Parathyroid adenoma (tissue), 2 donors: ENCODE results near the gene CYTH2.

ENCODE experiments used
- H2AFZ ChIP-seq: fragments of 300-600 bp; sonication (generic); one replicate; pipeline ENCODE4 v1.7.0; 2017; ENCODE audit warnings: antibody characterized with exemption, mild to moderate bottlenecking
- H3K27ac ChIP-seq: fragments of 300-600 bp; sonication (generic); one replicate; pipeline ENCODE4 v1.7.0; 2017
- H3K27me3 ChIP-seq: fragments of 300-600 bp; sonication (generic); one replicate; pipeline ENCODE4 v1.7.0; 2017; ENCODE audit warnings: low read length; ENCODE audit not compliant: control insufficient read depth, insufficient read depth
- H3K36me3 ChIP-seq: fragments of 300-600 bp; sonication (generic); one replicate; pipeline ENCODE4 v1.7.0; 2017; ENCODE audit warnings: low read length; ENCODE audit not compliant: control insufficient read depth, insufficient read depth
- H3K4me1 ChIP-seq: fragments of 300-600 bp; sonication (generic); one replicate; pipeline ENCODE4 v1.7.0; 2017; ENCODE audit warnings: control low read depth
- H3K4me2 ChIP-seq: fragments of 300-600 bp; sonication (generic); one replicate; pipeline ENCODE4 v1.7.0; 2017; ENCODE audit warnings: low read length
- H3K4me3 ChIP-seq: fragments of 300-600 bp; sonication (generic); one replicate; pipeline ENCODE4 v1.7.0; 2017; ENCODE audit warnings: low read depth, low read length
- H3K79me2 ChIP-seq: fragments of 300-600 bp; sonication (generic); one replicate; pipeline ENCODE4 v1.7.0; 2017; ENCODE audit warnings: control low read depth
- H3K9ac ChIP-seq: fragments of 300-600 bp; sonication (generic); one replicate; pipeline ENCODE4 v1.7.0; 2017; ENCODE audit warnings: mild to moderate bottlenecking
- H3K9me3 ChIP-seq: fragments of 300-600 bp; sonication (generic); one replicate; pipeline ENCODE4 v1.7.0; 2017; ENCODE audit warnings: low read length; ENCODE audit not compliant: control insufficient read depth
- TF ChIP-seq, protein P1 (sequence below): fragments of 300-600 bp; sonication (generic); IDR thresholded peaks from one replicate; pipeline ENCODE4 v1.7.0; 2017; ENCODE audit warnings: antibody characterized with exemption, mild to moderate bottlenecking
- donor health status: primary hyperparathyroidism.

CYTH2 gene

DNA sequence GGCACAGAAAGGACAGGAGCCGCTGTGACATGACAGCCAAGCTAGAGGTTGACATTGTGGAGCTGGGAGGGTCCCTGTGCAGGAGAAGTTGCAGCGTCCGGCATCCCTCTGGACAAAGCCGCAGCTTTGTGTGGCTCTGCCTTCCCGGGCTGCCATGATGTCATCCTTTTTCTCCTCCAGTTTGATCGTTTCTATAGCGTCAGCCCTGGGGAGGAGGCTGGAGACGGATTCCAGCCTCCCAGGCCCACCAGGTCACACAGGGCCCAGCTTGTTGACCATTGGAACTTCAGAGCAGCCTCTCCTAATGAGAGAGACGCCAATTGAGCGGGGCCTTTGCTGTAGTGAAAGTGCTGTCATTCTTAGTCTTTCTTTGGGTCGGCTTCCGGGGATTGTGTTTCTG is 17.5 kb upstream of the CYTH2 start:
- Histone ChIP-seq H3K27me3 (no peaks in the 10 kb centered on the region), H3K4me1 (no peaks in the 10 kb centered on the region), H3K4me2 (no peak overlapping the region), H3K4me3 (no peak overlapping the region), H2AFZ (no peak overlapping the region), H3K9me3 (no peaks in the 10 kb centered on the region), H3K36me3 (no peaks in the 10 kb centered on the region), H3K27ac (no peak overlapping the region), H3K79me2 (peaks cover under 1% of the 10 kb centered on the region), H3K9ac (no peak overlapping the region)
- TF ChIP-seq, protein P1, sequence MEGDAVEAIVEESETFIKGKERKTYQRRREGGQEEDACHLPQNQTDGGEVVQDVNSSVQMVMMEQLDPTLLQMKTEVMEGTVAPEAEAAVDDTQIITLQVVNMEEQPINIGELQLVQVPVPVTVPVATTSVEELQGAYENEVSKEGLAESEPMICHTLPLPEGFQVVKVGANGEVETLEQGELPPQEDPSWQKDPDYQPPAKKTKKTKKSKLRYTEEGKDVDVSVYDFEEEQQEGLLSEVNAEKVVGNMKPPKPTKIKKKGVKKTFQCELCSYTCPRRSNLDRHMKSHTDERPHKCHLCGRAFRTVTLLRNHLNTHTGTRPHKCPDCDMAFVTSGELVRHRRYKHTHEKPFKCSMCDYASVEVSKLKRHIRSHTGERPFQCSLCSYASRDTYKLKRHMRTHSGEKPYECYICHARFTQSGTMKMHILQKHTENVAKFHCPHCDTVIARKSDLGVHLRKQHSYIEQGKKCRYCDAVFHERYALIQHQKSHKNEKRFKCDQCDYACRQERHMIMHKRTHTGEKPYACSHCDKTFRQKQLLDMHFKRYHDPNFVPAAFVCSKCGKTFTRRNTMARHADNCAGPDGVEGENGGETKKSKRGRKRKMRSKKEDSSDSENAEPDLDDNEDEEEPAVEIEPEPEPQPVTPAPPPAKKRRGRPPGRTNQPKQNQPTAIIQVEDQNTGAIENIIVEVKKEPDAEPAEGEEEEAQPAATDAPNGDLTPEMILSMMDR = no peak

DNA sequence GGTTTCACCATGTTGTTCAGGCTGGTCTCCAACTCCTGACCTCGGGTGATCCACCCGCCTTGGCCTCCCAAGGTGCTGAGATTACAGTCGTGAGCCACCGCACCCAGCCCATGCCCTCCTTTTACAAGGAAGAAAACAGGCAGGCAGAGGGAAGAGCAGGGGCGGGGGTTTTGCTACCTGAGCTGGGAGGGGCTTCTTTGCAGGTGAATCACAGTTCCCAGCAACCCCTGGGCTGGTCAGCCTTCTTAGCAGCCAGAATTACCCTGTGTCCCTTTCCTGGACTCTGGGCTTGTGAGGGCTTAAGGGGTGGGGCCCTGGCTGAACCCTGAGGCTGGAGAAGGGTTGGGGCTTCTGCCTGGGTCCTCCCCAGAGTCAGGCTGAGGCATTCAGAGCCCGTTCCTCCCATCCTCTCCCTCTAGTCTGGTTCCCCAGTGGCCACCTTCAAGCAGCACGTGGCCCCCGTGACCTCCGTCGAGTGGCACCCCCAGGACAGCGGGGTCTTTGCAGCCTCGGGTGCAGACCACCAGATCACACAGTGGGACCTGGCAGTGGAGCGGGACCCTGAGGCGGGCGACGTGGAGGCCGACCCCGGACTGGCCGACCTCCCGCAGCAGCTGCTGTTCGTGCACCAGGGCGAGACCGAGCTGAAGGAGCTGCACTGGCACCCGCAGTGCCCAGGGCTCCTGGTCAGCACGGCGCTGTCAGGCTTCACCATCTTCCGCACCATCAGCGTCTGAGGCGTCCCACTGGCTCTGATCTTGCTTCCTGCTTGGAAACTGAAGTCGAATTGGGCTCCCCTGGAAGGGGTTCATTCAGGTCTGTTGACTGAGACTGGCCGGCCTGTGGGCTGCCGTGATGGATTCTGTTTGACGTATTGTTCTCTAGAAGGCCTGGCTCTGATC is 16.6 kb upstream of the CYTH2 start:
- Histone ChIP-seq H3K9me3 (no peaks in the 10 kb centered on the region), H3K36me3 (no peaks in the 10 kb centered on the region), H3K9ac (no peak overlapping the region), H2AFZ (no peak overlapping the region), H3K27ac (no peak overlapping the region), H3K27me3 (no peaks in the 10 kb centered on the region), H3K4me2 (no peak overlapping the region), H3K4me1 (no peaks in the 10 kb centered on the region), H3K4me3 (no peak overlapping the region), H3K79me2 (no peaks in the 10 kb centered on the region)
- TF ChIP-seq, protein P1 = no peak

- no peaks in the 10 kb centered on the region for H3K36me3 ChIP-seq
Measured at GRCh38 chr19:48454150-48454730, 14.9 kb upstream of the CYTH2 start.

GRCh38 chr19:48455171-48455907 is 13.8 kb upstream of the CYTH2 start, which contains the start of gene KCNJ14:
Gene KCNJ14, plus strand, starts transcription at chr19:48455574. Its CDS starts 6,151 bp downstream, at chr19:48461725.
- H3K27ac ChIP-seq = no peak within 1 kb of the TSS
- no peaks in the 10 kb centered on the region for H3K36me3 ChIP-seq
- H3K4me3 ChIP-seq = no peak within 1 kb of the TSS
- no peaks in the 10 kb centered on the region for H3K4me1 ChIP-seq
- no peaks in the 10 kb centered on the region for H3K9me3 ChIP-seq
- no peak within 1 kb of the TSS for H3K9ac ChIP-seq
- no peaks in the 10 kb centered on the region for H3K27me3 ChIP-seq
- TF ChIP-seq, protein P1 = no peak
- no peak within 1 kb of the TSS for H2AFZ ChIP-seq
- H3K4me2 ChIP-seq = no peak within 1 kb of the TSS
- H3K79me2 ChIP-seq = no peaks in the 10 kb centered on the region

More at GRCh38 chr19:48454150-48454730, 14.9 kb upstream of the CYTH2 start:
- Histone ChIP-seq H3K4me3 (no peak overlapping the region), H3K27ac (no peak overlapping the region), H3K9me3 (no peaks in the 10 kb centered on the region), H3K4me1 (no peaks in the 10 kb centered on the region), H2AFZ (no peak overlapping the region), H3K79me2 (no peaks in the 10 kb centered on the region), H3K4me2 (no peak overlapping the region), H3K27me3 (no peaks in the 10 kb centered on the region), H3K9ac (no peak overlapping the region)
- TF ChIP-seq, protein P1 = no peak
